Nephron (organoid): Measurements from ENCODE around the gene SDHAF3.
"Not testable (repeated sequence)": the region's sequence is repeated elsewhere in the genome, so short reads cannot be mapped to it uniquely, and the experiment has no call there.

Experiments
- H3K27ac Mint-ChIP-seq, 3 experiments: 2 replicates each; pipeline ENCODE4 v1.8.0; 2020; ENCODE audit warnings: mixed read lengths in 3 of 3, mild to moderate bottlenecking in 2 of 3, moderate library complexity in 1 of 3
- H3K27me3 Mint-ChIP-seq: 2 replicates; pipeline ENCODE4 v1.8.0; 2021; ENCODE audit warnings: low read depth, mild to moderate bottlenecking, moderate library complexity, mixed read lengths
- H3K36me3 Mint-ChIP-seq: 2 replicates; pipeline ENCODE4 v1.8.0; 2020; ENCODE audit warnings: low read depth, mixed read lengths
- H3K4me1 Mint-ChIP-seq: 2 replicates; pipeline ENCODE4 v1.8.0; 2020; ENCODE audit warnings: mixed read lengths
- H3K4me3 Mint-ChIP-seq, 3 experiments: 2 replicates each; pipeline ENCODE4 v1.8.0; 2020; ENCODE audit warnings: mild to moderate bottlenecking in 3 of 3, mixed read lengths in 3 of 3, moderate library complexity in 2 of 3
- H3K9me3 Mint-ChIP-seq: 2 replicates; pipeline ENCODE4 v1.8.0; 2020; ENCODE audit warnings: mixed read lengths
- CTCF ChIP-seq, 3 experiments: fragments of 200-600 bp; sonication (generic); IDR thresholded peaks; one replicate each; pipeline ENCODE4 v1.5.0; 2021; ENCODE audit warnings: antibody characterized with exemption in 3 of 3; ENCODE audit not compliant: unreplicated experiment in 3 of 3

The SDHAF3 gene

GRCh38 chr7:97118306-97118917, 914 bp downstream of the SDHAF3 start:
- peak overlapping the region; percentile 91 to 97 (median 96) for H3K27ac Mint-ChIP-seq
- peak overlapping the region; percentile 91 to 98 (median 97) for H3K4me3 Mint-ChIP-seq
- TF ChIP-seq CTCF (IDR thresholded peaks at IDR 0.05; ENCODE audit: unreplicated experiment in 3 of 3): no peak
- H3K4me1 Mint-ChIP-seq: peaks cover 37% of the 10 kb centered on the region
- peaks cover 5% of the 10 kb centered on the region for H3K9me3 Mint-ChIP-seq
- peaks cover 2% of the 10 kb centered on the region for H3K27me3 Mint-ChIP-seq
- H3K36me3 Mint-ChIP-seq: peaks cover 15% of the 10 kb centered on the region

DNA sequence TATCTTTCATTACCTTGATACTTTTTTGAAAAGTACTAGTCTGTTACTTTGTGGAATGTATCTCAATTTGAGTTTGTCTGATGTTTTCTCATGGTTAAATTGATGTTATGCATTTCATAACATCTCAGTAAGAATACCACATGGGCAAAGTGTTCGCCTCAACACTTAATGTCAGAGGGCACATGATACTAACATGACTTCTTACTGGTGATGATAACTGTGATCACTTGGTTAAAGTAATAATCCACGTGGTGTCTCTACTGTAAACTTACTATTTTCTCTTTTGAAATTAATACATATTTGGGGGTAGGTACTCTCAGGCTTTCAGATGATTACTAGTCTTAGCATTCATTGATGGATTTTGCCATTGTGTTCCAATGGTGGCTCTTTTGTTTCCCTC, 2.2 kb downstream of the SDHAF3 start:
- Mint-ChIP-seq H3K4me3 (peak overlapping the region; percentile 72 to 91 (median 73)), H3K4me1 (peaks cover 37% of the 10 kb centered on the region), H3K9me3 (peaks cover 10% of the 10 kb centered on the region), H3K36me3 (peaks cover 22% of the 10 kb centered on the region), H3K27me3 (no peaks in the 10 kb centered on the region), H3K27ac (no peak overlapping the region)
- TF ChIP-seq CTCF (IDR thresholded peaks at IDR 0.05; ENCODE audit: unreplicated experiment in 3 of 3): no peak

GRCh38 chr7:97120713-97121457, 3.4 kb downstream of the SDHAF3 start:
- Mint-ChIP-seq H3K9me3 (peaks cover 18% of the 10 kb centered on the region), H3K27ac (no peak overlapping the region), H3K4me3 (no peak overlapping the region), H3K36me3 (peaks cover 31% of the 10 kb centered on the region), H3K27me3 (no peaks in the 10 kb centered on the region), H3K4me1 (peaks cover 35% of the 10 kb centered on the region)
- no peak for TF ChIP-seq CTCF (IDR thresholded peaks at IDR 0.05; ENCODE audit: unreplicated experiment in 3 of 3)

- H3K36me3 Mint-ChIP-seq: peaks cover 34% of the 10 kb centered on the region
- H3K27me3 Mint-ChIP-seq, H3K4me3 Mint-ChIP-seq, H3K27ac Mint-ChIP-seq: not testable (repeated sequence)
- peaks cover 21% of the 10 kb centered on the region for H3K4me1 Mint-ChIP-seq
- H3K9me3 Mint-ChIP-seq: peaks cover 18% of the 10 kb centered on the region
Observed at GRCh38 chr7:97123115-97123514, 5.6 kb downstream of the SDHAF3 start.

GRCh38 chr7:97126483-97127171, 9.1 kb downstream of the SDHAF3 start:
- H3K4me1 Mint-ChIP-seq: no peaks in the 10 kb centered on the region
- peaks cover 18% of the 10 kb centered on the region for H3K9me3 Mint-ChIP-seq
- TF ChIP-seq CTCF (IDR thresholded peaks at IDR 0.05; ENCODE audit: unreplicated experiment in 3 of 3): no peak
- H3K27me3 Mint-ChIP-seq: no peaks in the 10 kb centered on the region
- H3K36me3 Mint-ChIP-seq: peaks cover 26% of the 10 kb centered on the region
- no peak overlapping the region for H3K4me3 Mint-ChIP-seq
- no peak overlapping the region for H3K27ac Mint-ChIP-seq

DNA sequence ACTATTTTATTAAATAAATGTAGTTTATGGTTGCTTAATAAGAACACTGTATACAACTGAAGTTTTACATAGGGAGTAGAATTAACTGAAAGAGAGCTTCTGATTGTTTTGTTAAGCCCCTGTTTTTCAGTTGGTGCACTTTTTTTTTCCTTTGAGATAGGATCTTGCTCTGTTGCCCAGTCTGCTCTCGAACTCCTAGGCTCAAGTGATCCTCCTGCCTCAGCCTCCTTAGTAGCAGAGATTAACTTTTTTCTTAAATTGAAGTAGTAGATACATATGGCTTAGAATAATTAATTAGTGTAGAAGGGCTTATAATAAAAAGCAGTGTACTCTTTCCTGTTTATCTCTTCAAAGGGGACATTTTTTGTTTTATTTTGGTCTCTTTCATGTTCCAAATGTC, 11.2 kb downstream of the SDHAF3 start:
- no peak for TF ChIP-seq CTCF (IDR thresholded peaks at IDR 0.05; ENCODE audit: unreplicated experiment in 3 of 3)
- H3K4me1 Mint-ChIP-seq: no peaks in the 10 kb centered on the region
- H3K27me3 Mint-ChIP-seq: no peaks in the 10 kb centered on the region
- H3K27ac Mint-ChIP-seq: no peak overlapping the region
- H3K36me3 Mint-ChIP-seq: peaks cover 18% of the 10 kb centered on the region
- peaks cover 13% of the 10 kb centered on the region for H3K9me3 Mint-ChIP-seq
- H3K4me3 Mint-ChIP-seq: no peak overlapping the region
